Ecto neural progenitor cell (in vitro differentiated cells): ENCODE measurements around the gene POLN.
"Not testable (repeated sequence)": the region's sequence is repeated elsewhere in the genome, so short reads cannot be mapped to it uniquely, and the experiment has no call there.

Experiments used
- DNase-seq: peaks from one replicate; pipeline ENCODE4 v3.0.0-alpha.2; 2018; ENCODE audit warnings: low spot score

The POLN gene

DNA sequence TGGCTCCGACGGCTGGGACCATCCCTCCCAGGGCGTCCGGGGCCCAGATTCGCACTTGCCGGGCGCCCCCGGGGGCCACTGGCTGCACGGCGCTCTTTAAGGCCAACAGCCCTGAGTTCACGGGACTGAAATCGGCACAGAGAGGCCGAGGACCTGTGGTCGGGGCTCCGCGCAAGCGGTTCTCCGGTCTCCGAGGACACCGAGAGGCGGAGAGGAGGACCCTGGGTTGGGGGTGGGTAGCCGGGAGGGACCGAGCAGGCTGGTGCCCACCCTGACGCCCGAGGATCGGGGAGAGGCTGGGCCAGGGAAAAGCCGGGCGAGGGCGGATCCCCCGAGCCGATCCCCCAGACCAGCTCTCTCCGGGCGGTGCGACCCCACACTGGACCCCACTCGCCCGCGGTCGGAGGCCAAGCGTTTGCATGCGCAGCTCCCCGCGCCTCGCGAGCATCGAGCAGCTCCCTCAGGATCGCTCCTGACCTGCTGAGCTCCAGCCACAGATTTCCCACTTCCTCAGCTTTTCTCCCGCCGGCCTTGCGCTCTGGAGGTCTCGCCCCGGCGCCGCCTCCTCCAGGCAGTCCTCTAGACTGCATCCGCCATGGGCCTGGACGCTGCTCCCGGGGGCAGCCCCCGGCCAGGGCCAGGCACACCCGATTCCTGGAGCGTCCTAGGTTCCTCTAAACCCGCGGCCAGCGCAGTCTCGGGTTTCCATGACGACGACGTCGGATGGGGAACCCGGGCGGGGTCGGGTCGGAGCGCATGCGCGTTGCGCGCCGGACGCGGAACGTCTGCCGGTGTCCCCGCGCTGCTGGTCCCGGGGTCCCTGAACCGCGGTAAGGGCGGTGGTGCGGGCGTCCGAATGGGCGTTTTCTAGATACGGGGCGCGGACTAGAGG lies 200.4 kb downstream of the POLN start:
- DNase-seq, result peak; percentile 95

DNA sequence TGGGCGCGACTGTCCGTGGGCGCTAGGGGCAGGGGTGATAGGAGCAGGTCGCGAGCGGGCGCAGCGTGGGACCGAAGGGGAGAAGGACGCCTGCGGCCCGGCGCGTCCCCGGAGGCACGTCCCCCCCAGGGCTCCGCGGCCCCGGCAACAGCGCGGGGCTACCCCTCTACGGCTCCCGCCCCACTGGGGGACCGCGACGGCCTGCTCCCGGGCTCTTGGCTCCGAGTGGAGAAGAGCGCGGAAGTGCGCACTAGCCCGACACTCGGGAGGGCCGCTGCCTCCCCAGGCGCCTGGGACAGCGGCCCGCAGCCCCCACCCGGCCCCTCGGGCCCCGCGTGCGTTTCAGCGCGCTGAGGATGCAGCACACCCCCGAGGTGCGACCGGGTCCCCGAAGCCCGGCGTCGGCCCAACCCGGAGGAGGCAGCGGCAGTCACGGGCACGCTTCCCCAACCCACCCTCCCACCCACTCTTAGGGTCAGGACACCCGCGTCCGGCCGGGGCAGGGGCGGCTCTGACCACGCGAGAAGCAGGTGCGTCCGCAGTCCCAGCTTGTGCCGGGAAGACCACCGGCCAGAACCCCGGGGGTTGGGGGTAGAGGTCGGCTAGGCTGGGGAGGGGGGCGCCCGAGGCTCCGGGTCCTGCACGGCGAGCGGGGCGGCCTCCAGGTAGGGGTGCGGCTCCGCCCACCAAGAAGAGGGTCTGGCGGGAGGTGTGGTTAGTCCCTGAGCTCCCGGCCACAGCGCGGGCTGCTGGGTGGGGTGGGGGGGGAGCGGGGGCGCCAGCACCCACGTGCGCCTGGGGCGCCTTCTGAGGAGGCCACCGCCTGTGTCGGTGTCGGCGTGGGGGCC lies 201.3 kb downstream of the POLN start:
- peak; percentile 54 for DNase-seq

DNA sequence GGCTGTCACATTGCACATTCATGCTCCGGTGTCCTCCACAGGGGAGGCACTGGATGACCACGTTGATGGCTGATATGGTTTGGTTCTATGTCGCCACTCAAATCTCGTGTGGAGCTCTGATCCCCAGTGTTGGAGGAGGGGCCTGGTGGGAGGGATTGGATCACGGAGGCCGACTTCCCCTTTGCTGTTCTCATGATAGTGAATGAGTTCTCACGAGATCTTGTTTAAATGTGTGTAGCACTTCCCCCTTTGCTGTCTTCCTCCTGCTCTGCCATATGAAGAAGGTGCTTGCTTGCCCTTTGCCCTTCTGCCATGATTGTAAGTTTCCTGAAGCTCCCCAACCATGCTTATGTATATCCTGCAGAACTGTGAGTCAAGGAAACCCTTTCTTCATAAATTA lies 205.1 kb downstream of the POLN start:
- DNase-seq, result no peak

DNA sequence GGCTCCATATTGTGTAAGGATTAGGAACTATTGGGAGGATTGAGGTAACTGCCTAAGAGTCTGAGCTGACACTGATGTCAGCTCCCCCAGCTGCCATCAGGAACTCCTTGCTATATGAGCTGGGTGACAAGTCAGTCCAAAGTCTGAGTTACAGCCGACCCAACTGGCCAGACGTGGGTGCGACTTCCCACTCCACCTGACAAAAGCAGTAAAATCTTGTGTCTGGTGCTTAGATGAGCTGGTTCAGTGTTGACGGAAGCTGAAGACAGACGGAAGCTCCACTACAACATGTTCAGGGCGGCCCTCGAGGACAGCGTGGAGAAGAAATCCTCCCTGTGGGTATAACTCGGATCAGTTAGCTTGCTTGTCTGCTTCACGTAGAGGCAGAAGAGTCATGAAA lies 205.6 kb downstream of the POLN start:
- DNase-seq, result no peak

DNA sequence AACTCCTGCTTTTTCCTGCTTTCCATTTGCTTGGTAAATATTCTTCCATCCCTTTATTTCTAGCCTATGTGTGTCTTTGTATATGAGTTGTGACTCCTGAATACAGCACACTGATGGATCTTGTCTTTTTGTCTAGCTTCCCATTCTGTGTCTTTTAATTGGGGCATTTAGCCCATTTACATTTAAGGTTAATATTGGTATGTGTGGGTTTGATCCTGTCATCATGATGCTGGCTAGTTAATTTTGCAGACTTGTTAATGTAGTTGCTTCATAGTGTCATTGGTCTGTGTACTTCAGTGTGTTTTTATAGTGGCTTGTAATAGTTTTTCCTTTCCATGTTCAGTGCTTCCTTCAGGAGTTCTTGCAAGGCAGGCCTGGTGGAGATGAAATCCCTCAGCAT lies 210.8 kb downstream of the POLN start:
- DNase-seq, result not testable (repeated sequence)

DNA sequence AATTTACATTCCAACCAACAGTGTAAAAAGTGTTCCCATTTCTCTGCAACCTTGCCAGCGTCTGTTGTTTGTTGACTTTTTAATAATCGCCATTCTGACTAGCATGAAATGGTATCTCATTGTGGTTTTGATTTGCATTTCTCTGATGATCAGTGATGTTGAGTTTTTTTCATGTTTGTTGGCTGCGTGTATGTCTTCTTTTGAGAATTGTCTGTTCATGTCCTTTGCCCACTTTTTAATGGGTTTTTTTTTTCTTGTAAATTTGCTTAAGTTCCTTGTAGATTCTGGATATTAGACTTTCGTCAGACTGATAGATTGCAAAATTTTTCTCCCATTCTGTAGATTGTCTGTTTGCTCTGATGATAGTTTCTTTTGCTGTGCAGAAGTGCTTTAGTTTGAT lies 214.8 kb downstream of the POLN start:
- not testable (repeated sequence) for DNase-seq

DNA sequence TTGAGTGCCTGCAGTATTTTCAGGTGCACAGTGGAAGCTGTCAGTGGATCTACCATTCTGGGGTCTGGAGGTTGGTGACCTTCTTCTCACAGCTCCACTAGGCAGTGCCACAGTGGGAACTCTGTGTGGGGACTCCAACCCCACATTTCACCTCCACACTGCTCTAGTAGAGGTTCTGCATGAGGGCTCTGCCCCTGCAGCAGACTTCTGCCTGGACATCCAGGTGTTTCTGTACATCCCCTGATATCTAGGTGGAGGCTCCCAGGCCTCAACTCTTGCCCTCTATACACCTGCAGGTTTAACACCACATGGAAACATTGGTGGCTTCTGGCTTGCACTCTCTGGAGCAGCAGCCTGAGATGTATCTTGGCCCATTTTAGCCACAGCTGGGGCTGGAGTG lies 216.1 kb downstream of the POLN start:
- DNase-seq, result no peak

DNA sequence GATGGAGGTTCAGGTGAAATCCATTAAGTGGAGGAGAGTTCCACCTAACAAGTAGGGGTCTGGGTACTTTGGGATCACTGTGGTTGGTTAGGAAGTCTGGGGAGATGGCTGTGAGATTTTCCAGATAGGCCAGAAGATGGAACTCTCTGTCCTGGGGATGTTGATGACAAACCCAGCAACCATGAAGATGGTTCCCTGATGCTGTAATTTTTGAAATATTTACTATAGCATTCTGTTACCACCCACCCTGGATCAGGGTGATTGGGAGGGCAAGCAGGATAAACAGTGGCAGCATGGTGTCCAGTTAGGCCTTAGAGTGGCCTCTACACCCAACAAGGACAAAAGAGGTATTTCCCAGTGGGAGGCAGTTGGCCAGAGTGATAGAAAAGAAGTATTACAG lies 217.2 kb downstream of the POLN start:
- DNase-seq, result no peak
